Endodermal cell (in vitro differentiated cells): ENCODE results near the gene NRARP. TPM values are rescaled to one million over a fixed set of nuclear protein-coding genes. Genes with fewer than 3 reads are reported as not detected.

Experiments
- DNase-seq: peaks from one replicate; pipeline ENCODE4 v3.0.0-alpha.2; 2017
- H3K27ac ChIP-seq: 2 replicates; pipeline ENCODE4 v1.5.1; 2013; ENCODE audit warnings: mild to moderate bottlenecking, low read depth, low read length, moderate library complexity
- H3K27me3 ChIP-seq: 2 replicates; pipeline ENCODE4 v1.6.1; 2013; ENCODE audit warnings: mild to moderate bottlenecking, low read length, moderate library complexity; ENCODE audit not compliant: insufficient read depth, control insufficient read depth, poor library complexity, severe bottlenecking
- H3K36me3 ChIP-seq: 2 replicates; pipeline ENCODE4 v1.7.0; 2013; ENCODE audit warnings: mild to moderate bottlenecking, low read length, moderate library complexity; ENCODE audit not compliant: control insufficient read depth, insufficient read depth
- H3K4me1 ChIP-seq: one replicate; pipeline ENCODE4 v1.7.0; 2013; ENCODE audit warnings: low read length; ENCODE audit not compliant: control insufficient read depth, insufficient read depth
- H3K4me3 ChIP-seq: 2 replicates; pipeline ENCODE4 v1.5.1; 2013; ENCODE audit warnings: mild to moderate bottlenecking, low read length, moderate library complexity
- H3K9ac ChIP-seq: 2 replicates; pipeline ENCODE4 v1.6.1; 2013; ENCODE audit warnings: mild to moderate bottlenecking, low read length, moderate library complexity; ENCODE audit not compliant: poor library complexity, severe bottlenecking; ENCODE audit errors: extremely low read depth
- H3K9me3 ChIP-seq: 2 replicates; pipeline ENCODE4 v1.6.1; 2013; ENCODE audit warnings: mild to moderate bottlenecking, low read length, moderate library complexity; ENCODE audit not compliant: control insufficient read depth
- H3K27ac Mint-ChIP-seq: 2 replicates; pipeline ENCODE4 v1.8.0; 2020; ENCODE audit warnings: mixed read lengths
- H3K27me3 Mint-ChIP-seq: 2 replicates; pipeline ENCODE4 v1.8.0; 2021; ENCODE audit warnings: mild to moderate bottlenecking, mixed read lengths; ENCODE audit not compliant: insufficient read depth
- H3K36me3 Mint-ChIP-seq: 2 replicates; pipeline ENCODE4 v1.8.0; 2020; ENCODE audit warnings: low read depth, mixed read lengths
- H3K4me1 Mint-ChIP-seq: 2 replicates; pipeline ENCODE4 v1.8.0; 2020; ENCODE audit warnings: mixed read lengths
- H3K4me3 Mint-ChIP-seq: 2 replicates; pipeline ENCODE4 v1.8.0; 2020; ENCODE audit warnings: mild to moderate bottlenecking, moderate library complexity, mixed read lengths
- H3K9me3 Mint-ChIP-seq: 2 replicates; pipeline ENCODE4 v1.8.0; 2020; ENCODE audit warnings: mild to moderate bottlenecking, mixed read lengths
- WGBS, 2 experiments: methylation state at CpG; one replicate each; pipeline versions ENCODE4 v1.1.5 to v1.1.7; 2013; ENCODE audit warnings: missing lambda C conversion rate in 2 of 2, mixed read lengths in 1 of 2; ENCODE audit not compliant: insufficient coverage in 1 of 2, insufficient read length in 1 of 2; 5-methylcytosine and 5-hydroxymethylcytosine counted together
- total RNA-seq, 2 donors: library from RNA; stranded (reverse); fragmentation: NEBNext Ultra II Directional in 1 of 2; extraction: Animal tissue kit (Norgen Biotek cat#: 25700) in 1 of 2; gene quantifications; 2 replicates in 1 of 2; 3 replicates in 1 of 2; pipeline ENCODE4 v1.2.1, GENCODE V29; 2021
- TF ChIP-seq, protein P1 (sequence below): fragments of 200-600 bp; sonication (generic); conservative IDR thresholded peaks from 2 replicates; pipeline ENCODE4 v1.5.0; 2021; ENCODE audit warnings: antibody characterized with exemption, mild to moderate bottlenecking

Gene NRARP
- total RNA-seq, 2 donors from 2014 or later = 12.1 to 12.9 TPM

DNA sequence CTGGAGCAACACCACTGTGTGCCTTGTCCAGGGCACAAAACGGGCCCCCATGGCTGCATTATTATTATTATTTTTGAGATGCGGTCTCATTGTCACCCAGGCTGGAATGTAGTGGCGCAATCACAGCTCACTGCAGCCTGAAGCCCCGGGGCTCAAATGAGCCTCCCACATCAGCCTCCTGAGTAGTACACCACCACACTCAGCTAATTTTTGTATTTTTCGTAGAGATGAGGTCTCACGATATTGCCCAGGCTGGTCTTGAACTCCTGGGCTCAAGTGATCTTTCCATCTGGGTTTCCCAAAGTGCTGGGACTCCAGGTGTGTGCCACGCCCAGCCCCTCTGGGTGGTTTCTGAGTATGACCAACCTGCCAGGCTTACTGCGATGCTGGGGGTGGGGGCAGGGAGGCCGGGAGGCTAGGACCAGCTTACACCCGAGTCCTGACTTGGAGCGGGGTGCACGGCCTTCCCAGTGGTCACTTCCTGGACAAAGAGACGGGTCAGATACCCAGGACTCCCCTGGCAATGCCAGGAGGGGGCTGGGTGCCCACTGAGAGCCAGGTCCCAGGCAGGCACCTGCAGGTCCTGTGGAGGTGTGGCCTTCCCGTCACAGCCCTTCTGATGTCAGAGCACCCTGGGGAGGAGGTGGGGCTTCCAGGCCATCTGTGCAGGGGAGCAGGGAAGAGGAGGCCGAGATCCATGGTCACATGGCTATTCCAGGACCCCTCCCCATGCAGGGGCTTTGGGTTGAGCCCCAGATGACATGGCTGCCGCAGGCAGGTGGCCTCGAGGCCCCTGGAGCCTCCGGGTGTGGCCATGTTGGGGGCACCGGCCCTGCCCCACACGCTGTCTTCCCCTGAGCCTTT is 8.3 kb upstream of the NRARP start:
- DNase-seq = peak; percentile 71
- no peaks in the 10 kb centered on the region for H3K9me3 ChIP-seq
- H3K4me1 ChIP-seq = peaks cover 5% of the 10 kb centered on the region
- no peak overlapping the region for H3K27ac ChIP-seq
- H3K4me3 ChIP-seq = no peak overlapping the region
- H3K27ac Mint-ChIP-seq = no peak overlapping the region
- TF ChIP-seq, protein P1, sequence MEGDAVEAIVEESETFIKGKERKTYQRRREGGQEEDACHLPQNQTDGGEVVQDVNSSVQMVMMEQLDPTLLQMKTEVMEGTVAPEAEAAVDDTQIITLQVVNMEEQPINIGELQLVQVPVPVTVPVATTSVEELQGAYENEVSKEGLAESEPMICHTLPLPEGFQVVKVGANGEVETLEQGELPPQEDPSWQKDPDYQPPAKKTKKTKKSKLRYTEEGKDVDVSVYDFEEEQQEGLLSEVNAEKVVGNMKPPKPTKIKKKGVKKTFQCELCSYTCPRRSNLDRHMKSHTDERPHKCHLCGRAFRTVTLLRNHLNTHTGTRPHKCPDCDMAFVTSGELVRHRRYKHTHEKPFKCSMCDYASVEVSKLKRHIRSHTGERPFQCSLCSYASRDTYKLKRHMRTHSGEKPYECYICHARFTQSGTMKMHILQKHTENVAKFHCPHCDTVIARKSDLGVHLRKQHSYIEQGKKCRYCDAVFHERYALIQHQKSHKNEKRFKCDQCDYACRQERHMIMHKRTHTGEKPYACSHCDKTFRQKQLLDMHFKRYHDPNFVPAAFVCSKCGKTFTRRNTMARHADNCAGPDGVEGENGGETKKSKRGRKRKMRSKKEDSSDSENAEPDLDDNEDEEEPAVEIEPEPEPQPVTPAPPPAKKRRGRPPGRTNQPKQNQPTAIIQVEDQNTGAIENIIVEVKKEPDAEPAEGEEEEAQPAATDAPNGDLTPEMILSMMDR = no peak
- no peak overlapping the region for H3K4me3 Mint-ChIP-seq
- no peaks in the 10 kb centered on the region for H3K27me3 ChIP-seq
- H3K27me3 Mint-ChIP-seq = no peaks in the 10 kb centered on the region
- WGBS, 2 experiments = 88 to 93% methylated on average over 17 to 20 of the region's 20 CpGs
- H3K36me3 Mint-ChIP-seq = no peaks in the 10 kb centered on the region
- no peaks in the 10 kb centered on the region for H3K9me3 Mint-ChIP-seq
- H3K4me1 Mint-ChIP-seq = peaks cover 3% of the 10 kb centered on the region
- no peak overlapping the region for H3K9ac ChIP-seq
- H3K36me3 ChIP-seq = no peaks in the 10 kb centered on the region

GRCh38 chr9:137309368-137310188 is 7.5 kb upstream of the NRARP start:
- H3K36me3 Mint-ChIP-seq = no peaks in the 10 kb centered on the region
- TF ChIP-seq, protein P1 = no peak
- DNase-seq = no peak
- 88 to 97% methylated on average over 11 to 15 of the region's 15 CpGs for WGBS, 2 experiments
- Histone ChIP-seq H3K9me3 (no peaks in the 10 kb centered on the region), H3K27ac (no peak overlapping the region), H3K9ac (no peak overlapping the region), H3K36me3 (no peaks in the 10 kb centered on the region), H3K4me3 (no peak overlapping the region), H3K4me1 (peaks cover under 1% of the 10 kb centered on the region), H3K27me3 (no peaks in the 10 kb centered on the region)
- H3K27me3 Mint-ChIP-seq = no peaks in the 10 kb centered on the region
- no peaks in the 10 kb centered on the region for H3K9me3 Mint-ChIP-seq
- no peak overlapping the region for H3K27ac Mint-ChIP-seq
- no peak overlapping the region for H3K4me3 Mint-ChIP-seq
- H3K4me1 Mint-ChIP-seq = peaks cover 4% of the 10 kb centered on the region

- no peak overlapping the region for H3K4me3 Mint-ChIP-seq
- peak overlapping the region; percentile 47 for H3K27ac ChIP-seq
- peaks cover 5% of the 10 kb centered on the region for H3K27me3 Mint-ChIP-seq
- peak; percentile 59 for DNase-seq
- H3K9ac ChIP-seq = no peak overlapping the region
- H3K36me3 Mint-ChIP-seq = no peaks in the 10 kb centered on the region
- TF ChIP-seq, protein P1 = no peak
- peaks cover 8% of the 10 kb centered on the region for H3K27me3 ChIP-seq
- H3K4me1 ChIP-seq = no peaks in the 10 kb centered on the region
- no peaks in the 10 kb centered on the region for H3K36me3 ChIP-seq
- WGBS, 2 experiments = 69 to 84% methylated on average over 14 to 20 of the region's 20 CpGs
- no peaks in the 10 kb centered on the region for H3K9me3 ChIP-seq
- H3K27ac Mint-ChIP-seq = no peak overlapping the region
- no peaks in the 10 kb centered on the region for H3K9me3 Mint-ChIP-seq
- peaks cover 7% of the 10 kb centered on the region for H3K4me1 Mint-ChIP-seq
- H3K4me3 ChIP-seq = no peak overlapping the region
These were observed 6.1 kb upstream of the NRARP start for GRCh38 chr9:137308057-137308619.
